ENCODE data around the gene IFNLR1.

DNA sequence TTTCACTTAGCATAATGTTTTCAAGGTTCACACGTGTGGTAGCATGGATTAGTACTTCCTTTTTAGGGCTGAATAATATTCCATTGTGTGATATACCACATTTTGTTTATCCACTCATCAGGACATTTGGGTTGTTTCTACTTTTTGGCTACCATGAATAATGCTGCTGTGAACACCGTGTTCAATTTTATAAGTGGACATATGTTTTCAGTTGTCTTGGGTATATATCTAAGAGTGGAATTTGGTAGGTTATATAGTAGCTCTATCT, 47.9 kb downstream of the IFNLR1 start:
- no peak for TF ChIP-seq POLR2A (IDR thresholded peaks at IDR 0.05; ENCODE audit: low read depth, low read length)
- TF ChIP-seq, protein P1, sequence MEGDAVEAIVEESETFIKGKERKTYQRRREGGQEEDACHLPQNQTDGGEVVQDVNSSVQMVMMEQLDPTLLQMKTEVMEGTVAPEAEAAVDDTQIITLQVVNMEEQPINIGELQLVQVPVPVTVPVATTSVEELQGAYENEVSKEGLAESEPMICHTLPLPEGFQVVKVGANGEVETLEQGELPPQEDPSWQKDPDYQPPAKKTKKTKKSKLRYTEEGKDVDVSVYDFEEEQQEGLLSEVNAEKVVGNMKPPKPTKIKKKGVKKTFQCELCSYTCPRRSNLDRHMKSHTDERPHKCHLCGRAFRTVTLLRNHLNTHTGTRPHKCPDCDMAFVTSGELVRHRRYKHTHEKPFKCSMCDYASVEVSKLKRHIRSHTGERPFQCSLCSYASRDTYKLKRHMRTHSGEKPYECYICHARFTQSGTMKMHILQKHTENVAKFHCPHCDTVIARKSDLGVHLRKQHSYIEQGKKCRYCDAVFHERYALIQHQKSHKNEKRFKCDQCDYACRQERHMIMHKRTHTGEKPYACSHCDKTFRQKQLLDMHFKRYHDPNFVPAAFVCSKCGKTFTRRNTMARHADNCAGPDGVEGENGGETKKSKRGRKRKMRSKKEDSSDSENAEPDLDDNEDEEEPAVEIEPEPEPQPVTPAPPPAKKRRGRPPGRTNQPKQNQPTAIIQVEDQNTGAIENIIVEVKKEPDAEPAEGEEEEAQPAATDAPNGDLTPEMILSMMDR (IDR thresholded peaks at IDR 0.05; ENCODE audit: extremely low read depth in 1 of 2, insufficient read depth in 1 of 2, low read depth in 1 of 2, low read length in 2 of 2), result no peak
- no peak for TF ChIP-seq EZH2 (IDR thresholded peaks at IDR 0.05; ENCODE audit: borderline replicate concordance, low read depth, low read length, severe bottlenecking)
- TF ChIP-seq POLR2AphosphoS5 (IDR thresholded peaks at IDR 0.05; ENCODE audit: insufficient read depth, low read depth, low read length), result no peak

Measured in endothelial cell of umbilical vein (primary cell).